Activated T-helper 1 cell treated with anti-CD3 and anti-CD28 coated beads, Interleukin-12 subunit alpha, Interleukin-12 subunit beta, Interleukin-2, Interleukin-4 antibody, amounts not matched to agents 30 ng/mL and 10 ng/mL and 1 ng/mL, durations not matched to agents 14 hours and 24 hours and 36 hours (primary cell): ENCODE data around the gene GPR78. TPM values are rescaled to one million over a fixed set of nuclear protein-coding genes. Genes with fewer than 3 reads are reported as not detected.

Experiments
- DNase-seq: peaks from one replicate; pipeline ENCODE4 v3.0.0; 2021; ENCODE audit warnings: low spot score
- H3K27ac Mint-ChIP-seq: one replicate; pipeline ENCODE4 v1.8.0; 2021; ENCODE audit warnings: mild to moderate bottlenecking, mixed read lengths
- H3K27me3 Mint-ChIP-seq: one replicate; pipeline ENCODE4 v1.8.0; 2022; ENCODE audit warnings: mild to moderate bottlenecking, moderate library complexity, mixed read lengths; ENCODE audit not compliant: insufficient read depth
- H3K36me3 Mint-ChIP-seq: one replicate; pipeline ENCODE4 v1.8.0; 2021; ENCODE audit warnings: low read depth, mixed read lengths
- H3K4me1 Mint-ChIP-seq: one replicate; pipeline ENCODE4 v1.8.0; 2021; ENCODE audit warnings: low read depth, mixed read lengths
- H3K4me3 Mint-ChIP-seq: one replicate; pipeline ENCODE4 v1.8.0; 2021; ENCODE audit warnings: mild to moderate bottlenecking, moderate library complexity, mixed read lengths
- H3K9me3 Mint-ChIP-seq: one replicate; pipeline ENCODE4 v1.8.0; 2021; ENCODE audit warnings: mixed read lengths
- intact Hi-C: fragments of 100-400 bp; cut with micrococcal nuclease; formaldehyde crosslinking; loops from one replicate; pipeline ENCODE4 v1.15.1; 2024
- total RNA-seq: library from RNA; stranded (reverse); gene quantifications from 2 replicates; pipeline ENCODE4 v1.2.3, GENCODE V29; 2022

The GPR78 gene
- total RNA-seq, 1 donor from 2014 or later: not detected

GRCh38 chr4:8540991-8541390 lies 39.2 kb upstream of the GPR78 start:
- H3K4me3 Mint-ChIP-seq: no peak overlapping the region
- no peaks in the 10 kb centered on the region for H3K36me3 Mint-ChIP-seq
- no peaks in the 10 kb centered on the region for H3K27me3 Mint-ChIP-seq
- no peaks in the 10 kb centered on the region for H3K9me3 Mint-ChIP-seq
- peaks cover 9% of the 10 kb centered on the region for H3K4me1 Mint-ChIP-seq
- H3K27ac Mint-ChIP-seq: no peak overlapping the region
- intact Hi-C loops: no loop called here
- no peak for DNase-seq

GRCh38 chr4:8541981-8542715 lies 38.0 kb upstream of the GPR78 start:
- Mint-ChIP-seq H3K27me3 (no peaks in the 10 kb centered on the region), H3K4me1 (peaks cover 9% of the 10 kb centered on the region), H3K36me3 (no peaks in the 10 kb centered on the region), H3K4me3 (no peak overlapping the region), H3K27ac (no peak overlapping the region), H3K9me3 (no peaks in the 10 kb centered on the region)
- no peak for DNase-seq
- intact Hi-C loops: no loop called here

GRCh38 chr4:8542776-8543525 lies 37.2 kb upstream of the GPR78 start:
- Mint-ChIP-seq H3K27me3 (no peaks in the 10 kb centered on the region), H3K9me3 (no peaks in the 10 kb centered on the region), H3K36me3 (no peaks in the 10 kb centered on the region), H3K27ac (no peak overlapping the region), H3K4me1 (peaks cover 9% of the 10 kb centered on the region), H3K4me3 (no peak overlapping the region)
- no peak for DNase-seq
- intact Hi-C loops: no loop called here

GRCh38 chr4:8543623-8544022 lies 36.6 kb upstream of the GPR78 start:
- DNase-seq: no peak
- intact Hi-C loops: no loop called here
- Mint-ChIP-seq H3K4me1 (peaks cover 9% of the 10 kb centered on the region), H3K9me3 (no peaks in the 10 kb centered on the region), H3K36me3 (no peaks in the 10 kb centered on the region), H3K27ac (no peak overlapping the region), H3K4me3 (no peak overlapping the region), H3K27me3 (no peaks in the 10 kb centered on the region)

GRCh38 chr4:8544282-8544681 lies 35.9 kb upstream of the GPR78 start:
- H3K4me3 Mint-ChIP-seq: no peak overlapping the region

GRCh38 chr4:8544741-8545438 lies 35.3 kb upstream of the GPR78 start:
- intact Hi-C loops: no loop called here
- Mint-ChIP-seq H3K27ac (no peak overlapping the region), H3K4me1 (peaks cover 4% of the 10 kb centered on the region), H3K4me3 (no peak overlapping the region), H3K36me3 (no peaks in the 10 kb centered on the region), H3K27me3 (no peaks in the 10 kb centered on the region), H3K9me3 (no peaks in the 10 kb centered on the region)
- no peak for DNase-seq

More at GRCh38 chr4:8544282-8544681, 35.9 kb upstream of the GPR78 start:
- H3K9me3 Mint-ChIP-seq: no peaks in the 10 kb centered on the region
- H3K27me3 Mint-ChIP-seq: no peaks in the 10 kb centered on the region
- H3K27ac Mint-ChIP-seq: no peak overlapping the region
- no peak for DNase-seq
- intact Hi-C loops: no loop called here
- H3K36me3 Mint-ChIP-seq: no peaks in the 10 kb centered on the region
- peaks cover 9% of the 10 kb centered on the region for H3K4me1 Mint-ChIP-seq

GRCh38 chr4:8545439-8545765 lies 34.8 kb upstream of the GPR78 start:
- no peaks in the 10 kb centered on the region for H3K9me3 Mint-ChIP-seq
- intact Hi-C loops: no loop called here
- H3K4me1 Mint-ChIP-seq: no peaks in the 10 kb centered on the region
- no peak for DNase-seq
- no peak overlapping the region for H3K27ac Mint-ChIP-seq
- no peaks in the 10 kb centered on the region for H3K27me3 Mint-ChIP-seq
- H3K4me3 Mint-ChIP-seq: no peak overlapping the region
- H3K36me3 Mint-ChIP-seq: no peaks in the 10 kb centered on the region

GRCh38 chr4:8546766-8547107 lies 33.5 kb upstream of the GPR78 start:
- no peak overlapping the region for H3K27ac Mint-ChIP-seq
- H3K36me3 Mint-ChIP-seq: no peaks in the 10 kb centered on the region
- H3K4me1 Mint-ChIP-seq: no peaks in the 10 kb centered on the region
- no peaks in the 10 kb centered on the region for H3K27me3 Mint-ChIP-seq
- no peaks in the 10 kb centered on the region for H3K9me3 Mint-ChIP-seq
- no peak overlapping the region for H3K4me3 Mint-ChIP-seq
- intact Hi-C loops: loop anchor here (1.0 kb wide), 1 partner anchor 78 kb away; no protein-coding TSS in a partner anchor
- DNase-seq: no peak

- no peak overlapping the region for H3K4me3 Mint-ChIP-seq
- intact Hi-C loops: loop anchor here (1.0 kb wide), 1 partner anchor 79 kb away; no protein-coding TSS in a partner anchor
- H3K27ac Mint-ChIP-seq: no peak overlapping the region
- DNase-seq: no peak
- no peaks in the 10 kb centered on the region for H3K27me3 Mint-ChIP-seq
- H3K4me1 Mint-ChIP-seq: no peaks in the 10 kb centered on the region
- no peaks in the 10 kb centered on the region for H3K36me3 Mint-ChIP-seq
- H3K9me3 Mint-ChIP-seq: no peaks in the 10 kb centered on the region
Observed at GRCh38 chr4:8547108-8547911, 32.9 kb upstream of the GPR78 start.

GRCh38 chr4:8547912-8548730 lies 32.1 kb upstream of the GPR78 start:
- no peaks in the 10 kb centered on the region for H3K27me3 Mint-ChIP-seq
- no peaks in the 10 kb centered on the region for H3K36me3 Mint-ChIP-seq
- H3K27ac Mint-ChIP-seq: no peak overlapping the region
- H3K4me1 Mint-ChIP-seq: no peaks in the 10 kb centered on the region
- no peak for DNase-seq
- no peaks in the 10 kb centered on the region for H3K9me3 Mint-ChIP-seq
- intact Hi-C loops: loop anchor here (1.0 kb wide), 1 partner anchor 80 kb away; no protein-coding TSS in a partner anchor
- H3K4me3 Mint-ChIP-seq: no peak overlapping the region

GRCh38 chr4:8548731-8549351 lies 31.4 kb upstream of the GPR78 start:
- Mint-ChIP-seq H3K36me3 (no peaks in the 10 kb centered on the region), H3K4me3 (no peak overlapping the region), H3K9me3 (no peaks in the 10 kb centered on the region), H3K27ac (peak overlapping the region; percentile 26), H3K4me1 (no peaks in the 10 kb centered on the region), H3K27me3 (no peaks in the 10 kb centered on the region)
- DNase-seq: no peak
- intact Hi-C loops: no loop called here
